ENCODE results near the gene UFC1.
"Not testable (repeated sequence)": the region's sequence is repeated elsewhere in the genome, so short reads cannot be mapped to it uniquely, and the experiment has no call there.

- not testable (repeated sequence) for TF ChIP-seq EZH2 (IDR thresholded peaks at IDR 0.05; ENCODE audit: borderline replicate concordance, insufficient read depth, low read depth, low read length, poor library complexity, severe bottlenecking); CTCF (IDR thresholded peaks at IDR 0.05)
These were observed 37.8 kb upstream of the UFC1 start for GRCh38 chr1:161115961-161116360.
